K562 (cell line): ENCODE data around the gene TRIAP1. TPM values are rescaled to one million over a fixed set of nuclear protein-coding genes. Genes with fewer than 3 reads are reported as not detected.

Source experiments
- ATAC-seq: fragments of 200-7000 bp; cut with Tn5 transposase; 3 replicates; pipeline ENCODE4 v1.9.1; 2020; ENCODE audit warnings: moderate library complexity
- BruUV-seq: library from RNA; stranded (reverse); fragments of 400-500 nt; replicated peaks from 2 replicates; lab custom pipeline; 2021; lab: Mats Ljungman, UMichigan
- CTCF ChIA-PET: fragments of 300-600 bp; formaldehyde crosslinking; extraction: SDS; loops from one replicate; lab custom pipeline; 2021; ENCODE audit warnings: low intra/inter-chr PET ratio; lab: Yijun Ruan, JAX
- POLR2A ChIA-PET: fragments of 300-600, 350-650 bp; sonication (Branson Sonifier 250); formaldehyde crosslinking; extraction: SDS; loops from one replicate; lab custom pipeline; 2021; ENCODE audit warnings: antibody characterized with exemption, inconsistent platforms; lab: Yijun Ruan, JAX
- DNase-seq, 4 experiments: peaks; one replicate each; pipeline versions ENCODE4 v3.0.0 to v3.0.0-alpha.2; 2011 to 2018; ENCODE audit warnings: low spot score in 3 of 4, mixed read lengths in 3 of 4; ENCODE audit errors: extremely low read depth in 1 of 4
- FAIRE-seq: peaks from 2 replicates; lab custom pipeline; 2011; peaks lifted over from hg19 to GRCh38; lab: Jason Lieb, UNC
- H2AFZ ChIP-seq: 2 replicates; pipeline ENCODE4 v1.6.0; 2011; ENCODE audit warnings: low read depth, low read length, control low read depth, inconsistent platforms
- H3K27ac ChIP-seq: fragments of 200-600 bp; 3 replicates; pipeline ENCODE4 v1.8.0; 2011; ENCODE audit warnings: low read depth, mild to moderate bottlenecking, control low read depth, inconsistent platforms, low read length, moderate library complexity, mixed read lengths; ENCODE audit errors: extremely low read depth
- H3K27me3 ChIP-seq, 2 experiments: fragments of 300-600 bp in 1 of 2; 2 replicates in 1 of 2; 3 replicates in 1 of 2; pipeline versions ENCODE4 v1.6.0 to v1.8.0; 2011; ENCODE audit warnings: inconsistent platforms in 2 of 2, low read length in 2 of 2, mild to moderate bottlenecking in 1 of 2, mixed read lengths in 1 of 2, moderate library complexity in 1 of 2; ENCODE audit not compliant: control insufficient read depth in 2 of 2, insufficient read depth in 2 of 2
- H3K36me3 ChIP-seq: fragments of 300-600 bp; 3 replicates; pipeline ENCODE4 v1.8.0; 2011; ENCODE audit warnings: mild to moderate bottlenecking, low read length, inconsistent platforms; ENCODE audit not compliant: control insufficient read depth, insufficient read depth
- H3K4me1 ChIP-seq, 2 experiments: fragments of 200-600 bp in 1 of 2; replicated peaks in 1 of 2; 2 replicates in 1 of 2; 3 replicates in 1 of 2; pipeline versions ENCODE4 v1.5.1 to v1.8.0; 2011; ENCODE audit warnings: inconsistent platforms in 2 of 2, low read length in 2 of 2, mild to moderate bottlenecking in 1 of 2, mixed read lengths in 1 of 2, moderate library complexity in 1 of 2; ENCODE audit not compliant: control insufficient read depth in 2 of 2, insufficient read depth in 2 of 2
- H3K4me2 ChIP-seq: 2 replicates; pipeline ENCODE4 v1.6.1; 2011; ENCODE audit warnings: low read length, control low read depth, inconsistent platforms, mixed read lengths; ENCODE audit not compliant: insufficient read depth
- H3K4me3 ChIP-seq: fragments of 200-600 bp; sonication (generic), shearing (Covaris generic); 2 replicates; pipeline ENCODE4 v1.5.1; 2016; ENCODE audit warnings: control low read depth, inconsistent platforms
- H3K79me2 ChIP-seq: fragments of 200-600 bp; 3 replicates; pipeline ENCODE4 v1.8.0; 2011; ENCODE audit warnings: low read length, inconsistent platforms; ENCODE audit not compliant: control insufficient read depth, insufficient read depth
- H3K9ac ChIP-seq, 2 experiments: 2 replicates each; pipeline versions ENCODE4 v1.6.0 to v1.6.1; 2011; ENCODE audit warnings: low read depth in 2 of 2, low read length in 2 of 2, control low read depth in 1 of 2, inconsistent platforms in 1 of 2, mild to moderate bottlenecking in 1 of 2, mixed read lengths in 1 of 2; ENCODE audit not compliant: insufficient read depth in 1 of 2
- H3K9me1 ChIP-seq: one replicate; pipeline ENCODE4 v1.6.0; 2011; ENCODE audit warnings: inconsistent platforms, mild to moderate bottlenecking, low read length, moderate library complexity; ENCODE audit not compliant: control insufficient read depth, insufficient read depth
- H3K9me3 ChIP-seq: replicated peaks from 2 replicates; pipeline ENCODE4 v1.5.1; 2011; ENCODE audit warnings: low read depth, low read length, inconsistent platforms; ENCODE audit not compliant: control insufficient read depth, insufficient read depth
- H4K20me1 ChIP-seq: replicated peaks from 2 replicates; pipeline ENCODE4 v1.6.1; 2011; ENCODE audit warnings: low read length, inconsistent platforms, mixed read lengths; ENCODE audit not compliant: control insufficient read depth, insufficient read depth
- BCOR ChIP-seq: fragments of 450-650 bp; IDR thresholded peaks from 2 replicates; pipeline ENCODE4 v1.6.1; 2016
- HBP1 ChIP-seq: fragments of 450-650 bp; formaldehyde crosslinking; IDR thresholded peaks from 2 replicates; pipeline ENCODE4 v1.4.0; 2022; ENCODE audit warnings: missing genetic modification characterization
- KDM1A ChIP-seq, 2 experiments: fragments of 450-650 bp; IDR thresholded peaks; 2 replicates each; pipeline ENCODE4 v1.6.1; 2016; ENCODE audit warnings: mild to moderate bottlenecking in 2 of 2
- LEF1 ChIP-seq: fragments of 450-650 bp; IDR thresholded peaks from 2 replicates; pipeline ENCODE4 v1.6.1; 2016; ENCODE audit warnings: mild to moderate bottlenecking
- RBM22 ChIP-seq: fragments of 200-400 bp; formaldehyde crosslinking; IDR thresholded peaks from 2 replicates; pipeline ENCODE4 v1.6.1; 2018; ENCODE audit warnings: low read length, low read depth; ENCODE audit not compliant: poor library complexity, severe bottlenecking
- RBM25 ChIP-seq: fragments of 200-400 bp; formaldehyde crosslinking; IDR thresholded peaks from 2 replicates; pipeline ENCODE4 v1.6.1; 2018; ENCODE audit warnings: low read length, low read depth, moderate library complexity; ENCODE audit not compliant: severe bottlenecking
- WGBS: fragments of 100-300 bp; shearing (Covaris generic); methylation state at CpG from one replicate; pipeline ENCODE4 v1.1.6; 2016; ENCODE audit warnings: low coverage, mixed read lengths; ENCODE audit not compliant: insufficient coverage; ENCODE audit errors: missing lambda C conversion rate; 5-methylcytosine and 5-hydroxymethylcytosine counted together
- in situ Hi-C: fragments of 300-500 bp; cut with MboI; formaldehyde crosslinking; loops from 4 replicates; pipeline ENCODE4 v1.15.0; 2018; ENCODE audit warnings: inconsistent platforms, mixed read lengths
- intact Hi-C: fragments of 100-400 bp; cut with micrococcal nuclease; formaldehyde crosslinking; loops from 2 replicates; pipeline ENCODE4 v1.14.2; 2022
- polyA plus RNA-seq, 8 experiments: library from polyadenylated mRNA; depleted of rRNA in 4 of 8; stranded (reverse) in 5 of 8; unstranded in 3 of 8; fragments of >200 nt; fragmentation: Nextera tagmentation in 2 of 8; fragmentation: Illumina TruSeq in 1 of 8; extraction: Ambion mirVana in 2 of 8; extraction: Trizol in 1 of 8; gene quantifications; 2 replicates each; pipeline versions ENCODE4 v1.2.1 to v1.2.3, GENCODE V29; 2011 to 2014; ENCODE audit warnings: inconsistent platforms in 1 of 8, missing spikeins in 1 of 8
- total RNA-seq, 7 experiments: library from RNA; depleted of rRNA in 6 of 7; stranded (reverse); fragments of >200 nt in 6 of 7; fragmentation: Illumina TruSeq in 2 of 7; extraction: Trizol in 2 of 7; gene quantifications; 2 replicates each; pipeline versions ENCODE4 v1.2.1 to v1.2.3, GENCODE V29; 2011 to 2021; ENCODE audit warnings: low replicate concordance in 1 of 7
- TF ChIP-seq, protein P1 (sequence below): sonication (generic); formaldehyde crosslinking; IDR thresholded peaks from 2 replicates; pipeline ENCODE4 v1.8.1; 2022; ENCODE audit warnings: missing genetic modification reagents
- TF ChIP-seq, protein P2 (sequence below): fragments of 250-450 bp; sonication (Bioruptor Pico); IDR thresholded peaks from 2 replicates; pipeline ENCODE4 v1.8.0; 2021; ENCODE audit warnings: mild to moderate bottlenecking, moderate library complexity

Gene TRIAP1
- total and polyA plus RNA-seq, 9 of the 15 experiments (the other 6 are each of a cell fraction or from before 2014, with no cell fraction given), result 37.3 to 354 (median 65.4) TPM

DNA sequence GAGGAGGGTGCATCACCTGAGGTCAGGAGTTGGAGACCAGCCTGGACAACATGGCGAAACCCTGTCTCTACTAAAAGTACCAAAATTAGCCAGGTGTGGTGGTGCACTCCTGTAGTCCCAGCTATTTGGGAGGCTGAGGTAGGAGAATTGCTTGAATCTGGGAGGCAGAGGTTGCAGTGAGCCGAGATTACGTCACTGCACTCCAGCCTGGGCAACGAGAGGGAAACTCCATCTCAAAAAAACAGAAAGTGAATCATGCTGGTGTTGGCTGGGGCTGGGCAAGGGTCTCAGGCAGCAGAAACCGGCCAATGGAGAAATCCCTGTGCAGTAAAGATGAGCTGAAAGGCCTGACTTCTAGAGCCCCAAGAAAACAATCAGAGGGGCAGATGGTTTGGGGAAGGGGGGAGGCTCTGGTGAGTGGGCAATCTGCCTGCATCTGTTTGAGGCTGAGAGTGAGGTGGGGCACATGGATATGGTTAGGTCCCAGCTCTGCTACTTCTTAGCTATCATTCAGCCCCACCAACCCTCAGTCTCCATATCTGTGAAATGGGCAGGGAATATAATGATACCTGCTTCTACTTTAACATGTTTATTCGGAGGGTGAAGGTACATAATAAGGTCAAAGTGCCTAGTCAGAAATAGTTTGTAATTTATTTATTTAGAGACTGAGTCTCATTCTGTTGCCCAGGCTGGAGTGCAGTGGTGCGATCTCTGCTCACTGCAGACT is 29.5 kb downstream of the TRIAP1 start (continued):
- TF ChIP-seq, protein P1, sequence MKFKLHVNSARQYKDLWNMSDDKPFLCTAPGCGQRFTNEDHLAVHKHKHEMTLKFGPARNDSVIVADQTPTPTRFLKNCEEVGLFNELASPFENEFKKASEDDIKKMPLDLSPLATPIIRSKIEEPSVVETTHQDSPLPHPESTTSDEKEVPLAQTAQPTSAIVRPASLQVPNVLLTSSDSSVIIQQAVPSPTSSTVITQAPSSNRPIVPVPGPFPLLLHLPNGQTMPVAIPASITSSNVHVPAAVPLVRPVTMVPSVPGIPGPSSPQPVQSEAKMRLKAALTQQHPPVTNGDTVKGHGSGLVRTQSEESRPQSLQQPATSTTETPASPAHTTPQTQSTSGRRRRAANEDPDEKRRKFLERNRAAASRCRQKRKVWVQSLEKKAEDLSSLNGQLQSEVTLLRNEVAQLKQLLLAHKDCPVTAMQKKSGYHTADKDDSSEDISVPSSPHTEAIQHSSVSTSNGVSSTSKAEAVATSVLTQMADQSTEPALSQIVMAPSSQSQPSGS, result no peak

GRCh38 chr12:120413901-120414695 is 32.1 kb downstream of the TRIAP1 start:
- H3K4me3 ChIP-seq, result no peak overlapping the region
- H3K27ac ChIP-seq, result no peak overlapping the region
- ATAC-seq, result peak; percentile 39
- H4K20me1 ChIP-seq, result no peaks in the 10 kb centered on the region
- no peaks in the 10 kb centered on the region for H3K36me3 ChIP-seq
- 35% methylated on average over 13 of the region's 13 CpGs for WGBS
- in situ Hi-C loops, result no loop called here
- TF ChIP-seq LEF1, result no peak
- 0 out of 4 replicates have a peak, but pooled peaks have one; percentile 8 to 13 for TF ChIP-seq KDM1A (IDR thresholded peaks at IDR 0.05)
- TF ChIP-seq BCOR, result peak; percentile 69
- 0 out of 2 replicates have a peak, but pooled peaks have one; percentile 19 for TF ChIP-seq HBP1 (CRISPR knock-in tag)
- no peak for TF ChIP-seq RBM22
- TF ChIP-seq, protein P2, sequence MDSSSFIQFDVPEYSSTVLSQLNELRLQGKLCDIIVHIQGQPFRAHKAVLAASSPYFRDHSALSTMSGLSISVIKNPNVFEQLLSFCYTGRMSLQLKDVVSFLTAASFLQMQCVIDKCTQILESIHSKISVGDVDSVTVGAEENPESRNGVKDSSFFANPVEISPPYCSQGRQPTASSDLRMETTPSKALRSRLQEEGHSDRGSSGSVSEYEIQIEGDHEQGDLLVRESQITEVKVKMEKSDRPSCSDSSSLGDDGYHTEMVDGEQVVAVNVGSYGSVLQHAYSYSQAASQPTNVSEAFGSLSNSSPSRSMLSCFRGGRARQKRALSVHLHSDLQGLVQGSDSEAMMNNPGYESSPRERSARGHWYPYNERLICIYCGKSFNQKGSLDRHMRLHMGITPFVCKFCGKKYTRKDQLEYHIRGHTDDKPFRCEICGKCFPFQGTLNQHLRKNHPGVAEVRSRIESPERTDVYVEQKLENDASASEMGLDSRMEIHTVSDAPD (CRISPR knock-in tag), result no peak
- TF ChIP-seq RBM25, result peak; percentile 52
- no TSS peak for BruUV-seq
- H3K9me1 ChIP-seq, result no peaks in the 10 kb centered on the region
- peaks cover 0 to 4% of the 10 kb centered on the region in 2 experiments; a peak in 2 of 5 replicates for H3K4me1 ChIP-seq
- ChIA-PET POLR2A (interaction anchor here (0.6 kb wide), 1 partner anchor 12 kb away, joined by 3 read pairs; no protein-coding TSS in a partner anchor), CTCF (no interaction called here)
- peak; percentile 11 for FAIRE-seq
- peak overlapping the region; percentile 16; the same call in 1 of the 2 replicates for H2AFZ ChIP-seq
- peak in 1 of 4 experiments; percentile 8 for DNase-seq
- H3K79me2 ChIP-seq, result no peaks in the 10 kb centered on the region
- no peak overlapping the region for H3K9ac ChIP-seq
- H3K4me2 ChIP-seq, result no peak overlapping the region
- H3K9me3 ChIP-seq, result no peaks in the 10 kb centered on the region
- intact Hi-C loops, result no loop called here
- peaks cover 7 to 12% of the 10 kb centered on the region in 2 experiments; a peak in 4 of 5 replicates for H3K27me3 ChIP-seq
